ENCODE measurements around the gene COG8. TPM values are rescaled to one million over a fixed set of nuclear protein-coding genes. Genes with fewer than 3 reads are reported as not detected.
"Not testable (repeated sequence)": the region's sequence is repeated elsewhere in the genome, so short reads cannot be mapped to it uniquely, and the experiment has no call there.

Gene COG8
- total RNA-seq, 1 experiment from 2014 or later = 48.8 TPM

GRCh38 chr16:69319381-69319780 lies 20.0 kb downstream of the COG8 start:
- DNase-seq (ENCODE audit: low read depth) = no peak

- DNase-seq (ENCODE audit: low read depth) = no peak
Observed at GRCh38 chr16:69318911-69319289, 20.5 kb downstream of the COG8 start.

GRCh38 chr16:69318177-69318910 lies 21.0 kb downstream of the COG8 start:
- DNase-seq (ENCODE audit: low read depth) = no peak

- DNase-seq (ENCODE audit: low read depth) = no peak
Observed at GRCh38 chr16:69316595-69317034, 22.7 kb downstream of the COG8 start.

GRCh38 chr16:69315486-69316311 lies 23.7 kb downstream of the COG8 start:
- DNase-seq (ENCODE audit: low read depth) = no peak

- no peak for DNase-seq (ENCODE audit: low read depth)
Observed at GRCh38 chr16:69314534-69314933, 24.8 kb downstream of the COG8 start.

GRCh38 chr16:69313469-69313868 lies 25.9 kb downstream of the COG8 start:
- no peak for DNase-seq (ENCODE audit: low read depth)

- DNase-seq (ENCODE audit: low read depth) = peak; percentile 23
Observed at GRCh38 chr16:69311533-69312387, 27.6 kb downstream of the COG8 start.

GRCh38 chr16:69310653-69311532 lies 28.5 kb downstream of the COG8 start, which contains the start of gene VPS4A:
VPS4A (plus strand) TSS chr16:69311350; CDS start chr16:69311512, 162 bp downstream.
- peak; percentile 94 for DNase-seq (ENCODE audit: low read depth)

GRCh38 chr16:69309316-69309715 lies 30.0 kb downstream of the COG8 start:
- no peak for DNase-seq (ENCODE audit: low read depth)

GRCh38 chr16:69307856-69308255 lies 31.5 kb downstream of the COG8 start:
- DNase-seq (ENCODE audit: low read depth) = no peak

- no peak for DNase-seq (ENCODE audit: low read depth)
Observed at GRCh38 chr16:69307091-69307490, 32.3 kb downstream of the COG8 start.

- DNase-seq (ENCODE audit: low read depth) = no peak
Observed at GRCh38 chr16:69306031-69306430, 33.3 kb downstream of the COG8 start.

- no peak for DNase-seq (ENCODE audit: low read depth)
Observed at GRCh38 chr16:69302301-69302700, 37.1 kb downstream of the COG8 start.

- no peak for DNase-seq (ENCODE audit: low read depth)
Observed at GRCh38 chr16:69301861-69302260, 37.5 kb downstream of the COG8 start.

GRCh38 chr16:69301187-69301586 lies 38.2 kb downstream of the COG8 start:
- no peak for DNase-seq (ENCODE audit: low read depth)

- DNase-seq (ENCODE audit: low read depth) = no peak
Observed at GRCh38 chr16:69298261-69298660, 41.1 kb downstream of the COG8 start.

GRCh38 chr16:69296771-69297170 lies 42.6 kb downstream of the COG8 start:
- not testable (repeated sequence) for DNase-seq (ENCODE audit: low read depth)

GRCh38 chr16:69294051-69294450 lies 45.3 kb downstream of the COG8 start:
- no peak for DNase-seq (ENCODE audit: low read depth)

- DNase-seq (ENCODE audit: low read depth) = no peak
Observed at GRCh38 chr16:69293401-69293800, 46.0 kb downstream of the COG8 start.

GRCh38 chr16:69291657-69292056 lies 47.7 kb downstream of the COG8 start:
- not testable (repeated sequence) for DNase-seq (ENCODE audit: low read depth)
